Suppressor macrophage (primary cell): ENCODE results near the gene HSCB.
A peak's percentile ranks its signal among the peaks of the same experiment; 100 is the strongest.
"Not testable (repeated sequence)": the region's sequence is repeated elsewhere in the genome, so short reads cannot be mapped to it uniquely, and the experiment has no call there.

Experiments used
- DNase-seq, 4 experiments: peaks; one replicate each; pipeline ENCODE4 v3.0.0-alpha.2; 2020 to 2022
- total RNA-seq, 17 experiments: gene quantifications; one replicate each; lab custom pipeline; 2026; ENCODE audit warnings: mixed read lengths in 6 of 17, inconsistent platforms in 3 of 17; lab: John Stamatoyannopoulos, UW

HSCB gene, protein sequence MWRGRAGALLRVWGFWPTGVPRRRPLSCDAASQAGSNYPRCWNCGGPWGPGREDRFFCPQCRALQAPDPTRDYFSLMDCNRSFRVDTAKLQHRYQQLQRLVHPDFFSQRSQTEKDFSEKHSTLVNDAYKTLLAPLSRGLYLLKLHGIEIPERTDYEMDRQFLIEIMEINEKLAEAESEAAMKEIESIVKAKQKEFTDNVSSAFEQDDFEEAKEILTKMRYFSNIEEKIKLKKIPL
- total RNA-seq = 5.1 to 18.0 (median 7.1) reads per million in 17 experiments

DNA sequence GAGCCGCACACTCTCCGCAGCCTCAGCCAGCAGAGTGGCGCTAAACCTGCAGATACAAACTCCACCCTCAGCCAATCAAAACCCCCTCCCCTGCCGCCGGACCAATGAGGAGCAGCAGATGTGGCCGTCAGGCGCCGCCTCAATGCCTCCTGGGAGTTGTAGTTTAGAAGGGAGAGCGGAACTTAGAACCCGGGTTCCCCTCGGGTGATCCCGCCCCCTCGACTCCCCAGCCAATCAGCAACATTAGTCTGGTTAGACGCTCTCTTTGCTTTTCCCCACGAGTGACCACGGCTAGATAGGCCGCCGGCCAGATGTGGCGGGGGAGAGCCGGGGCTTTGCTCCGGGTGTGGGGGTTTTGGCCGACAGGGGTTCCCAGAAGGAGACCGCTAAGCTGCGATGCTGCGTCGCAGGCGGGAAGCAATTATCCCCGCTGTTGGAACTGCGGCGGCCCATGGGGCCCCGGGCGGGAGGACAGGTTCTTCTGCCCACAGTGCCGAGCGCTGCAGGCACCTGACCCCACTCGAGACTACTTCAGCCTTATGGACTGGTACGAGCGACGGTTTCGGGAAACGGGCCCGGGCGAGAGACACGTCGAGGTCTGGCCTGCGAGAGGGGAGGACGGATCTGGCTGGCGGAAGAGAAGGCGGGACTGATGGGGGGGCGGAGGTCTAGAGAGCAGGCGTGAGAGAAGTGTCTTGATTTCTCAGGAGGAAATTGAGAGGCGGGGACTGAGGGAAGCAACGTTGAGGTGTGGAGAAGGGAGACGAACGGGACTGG is at the start of gene HSCB, which contains the start of gene CHEK2:
Gene HSCB, plus strand, starts transcription at position 255 of the 777 bp plus-strand sequence. Its CDS starts 57 bp downstream, at position 312.
Gene CHEK2, minus strand, starts transcription at position 36 of the 777 bp plus-strand sequence. CDS start 7,099 bp downstream, outside the sequence.
- DNase-seq = peak; percentile 97 to 99 (median 98)

DNA sequence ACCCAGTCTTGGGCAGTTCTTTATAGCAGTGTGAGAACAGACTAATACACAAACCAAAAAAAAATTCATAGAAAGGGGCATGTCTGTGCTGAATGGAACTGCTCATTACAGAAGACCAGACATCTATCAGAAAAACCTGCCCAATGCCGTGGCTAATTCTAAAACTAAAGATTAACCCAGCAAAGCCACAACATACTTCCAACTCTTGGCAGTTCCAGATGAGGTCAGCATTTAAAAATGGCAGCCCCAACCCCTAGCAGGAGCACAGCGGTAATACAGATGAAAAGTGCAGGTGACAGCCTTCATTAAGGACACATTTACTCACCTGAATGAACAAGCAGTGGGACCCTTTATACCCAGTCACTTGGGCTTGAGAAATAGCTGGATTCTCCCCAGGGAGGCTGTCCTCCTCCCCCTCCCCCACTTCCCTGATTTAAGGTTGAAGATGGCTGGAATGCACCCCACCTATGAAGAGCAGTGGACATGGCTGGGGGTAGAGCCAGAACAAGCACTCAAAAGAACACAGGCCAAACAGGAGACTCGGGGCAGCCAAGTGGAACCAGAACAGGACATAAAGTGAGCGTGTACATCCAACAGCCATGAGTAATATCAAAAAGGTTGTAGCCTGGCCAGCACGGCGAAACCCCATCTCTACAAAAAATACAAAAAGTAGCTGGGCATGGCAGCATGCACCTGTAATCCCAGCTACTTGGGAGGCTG is 48.6 kb upstream of the HSCB start:
- not testable (repeated sequence) for DNase-seq

DNA sequence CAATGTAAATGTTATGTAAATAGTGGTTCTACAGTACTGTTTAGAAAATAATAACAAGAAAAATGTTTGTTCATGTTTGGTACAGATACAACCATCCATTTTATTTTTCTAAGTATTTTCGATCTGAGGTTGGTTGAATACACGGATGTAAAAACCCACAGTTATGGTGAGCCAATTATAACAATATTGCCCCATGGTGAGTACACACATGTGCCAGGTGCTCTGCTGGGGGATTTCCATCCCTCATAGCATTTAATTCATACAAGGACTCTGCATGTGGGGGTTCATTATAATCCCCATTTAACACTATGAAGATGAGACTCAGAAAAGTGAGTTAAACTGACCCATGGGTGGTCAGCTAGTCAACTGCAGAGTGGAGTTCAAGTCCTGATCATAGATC is 38.9 kb upstream of the HSCB start:
- DNase-seq = no peak

DNA sequence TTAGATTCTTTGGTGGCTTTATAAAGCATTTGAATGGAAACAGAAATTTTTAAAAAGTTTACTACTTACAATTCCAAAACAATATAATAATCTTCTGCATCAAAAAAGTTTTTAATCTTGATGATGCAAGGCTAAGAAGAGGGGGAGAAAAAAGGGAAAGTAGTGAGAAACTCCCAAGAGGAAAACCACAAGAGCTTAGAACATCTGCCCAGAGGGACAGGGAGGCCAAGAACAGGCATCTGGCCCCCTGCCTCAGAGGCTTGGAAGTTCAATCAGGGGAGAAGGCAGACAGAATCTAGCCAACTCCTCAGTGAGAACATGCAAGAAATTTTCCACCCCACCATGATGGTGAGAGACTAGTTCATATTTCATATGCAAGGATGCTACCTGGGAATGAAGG is 38.4 kb upstream of the HSCB start:
- DNase-seq = no peak

DNA sequence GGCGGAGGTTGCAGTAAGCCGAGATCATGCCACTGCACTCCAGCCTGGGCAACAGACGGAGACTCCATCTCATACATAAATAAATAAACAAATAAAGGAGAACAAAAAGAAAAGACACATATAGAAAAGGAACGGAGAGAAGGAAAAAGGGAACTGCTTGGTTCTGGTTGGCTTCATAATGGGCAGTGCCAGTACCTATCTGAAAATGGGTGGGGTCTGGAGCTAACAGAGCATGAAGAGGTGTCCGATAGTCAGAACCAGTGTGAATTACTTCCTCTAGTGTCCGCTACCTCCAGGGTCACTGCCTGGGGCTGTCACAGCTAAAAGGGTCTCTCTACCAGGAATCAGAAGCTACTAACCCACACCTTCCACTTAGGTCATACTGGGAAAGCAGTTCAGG is 35.0 kb upstream of the HSCB start:
- DNase-seq = no peak

DNA sequence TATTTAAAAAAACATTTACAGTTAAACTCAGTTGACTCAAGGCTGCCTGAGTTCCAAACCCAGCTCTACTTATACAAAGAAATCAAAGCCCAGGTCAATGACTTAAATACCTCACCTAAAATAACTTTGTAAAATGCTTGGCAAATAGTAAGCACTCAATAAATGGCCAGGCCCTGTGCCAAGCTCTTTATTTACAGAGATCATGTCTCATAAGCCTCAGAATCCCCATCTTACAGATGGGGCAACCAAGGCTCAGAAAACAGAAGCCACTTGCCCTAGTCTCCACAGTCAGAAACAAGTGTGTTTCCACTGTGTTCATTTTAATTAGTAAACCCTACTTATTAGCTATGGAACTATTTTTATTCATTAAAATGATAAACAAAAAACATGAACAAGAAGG is 31.7 kb upstream of the HSCB start:
- no peak for DNase-seq

DNA sequence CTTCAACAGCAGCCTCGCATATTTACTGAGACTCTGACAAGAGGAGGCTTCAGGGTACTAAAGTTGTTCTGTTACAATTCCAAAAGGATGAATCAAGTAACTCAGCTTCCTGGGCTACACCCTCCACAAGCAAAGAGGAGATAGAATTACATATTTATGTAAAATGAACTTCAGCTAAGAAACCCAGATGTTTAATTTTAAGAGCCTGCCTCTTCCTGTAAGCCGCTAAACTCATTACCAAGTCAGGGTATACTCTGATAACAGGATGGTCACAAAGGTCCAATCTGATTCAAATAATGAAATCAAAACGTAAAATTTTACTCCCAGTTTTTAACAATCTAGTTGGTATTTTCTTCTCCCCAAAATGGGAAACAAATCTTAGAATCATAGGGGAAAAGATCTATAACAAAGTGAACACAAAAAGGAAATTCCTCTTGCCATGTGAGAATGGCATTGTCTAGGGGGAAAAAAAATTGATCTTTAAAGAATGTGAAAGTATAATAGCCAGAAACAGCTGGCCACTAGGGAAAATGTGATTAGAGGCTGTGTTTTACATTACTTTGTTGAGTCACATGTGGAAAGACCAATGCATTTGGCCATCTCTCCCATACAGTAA is 31.2 kb upstream of the HSCB start:
- DNase-seq = no peak

DNA sequence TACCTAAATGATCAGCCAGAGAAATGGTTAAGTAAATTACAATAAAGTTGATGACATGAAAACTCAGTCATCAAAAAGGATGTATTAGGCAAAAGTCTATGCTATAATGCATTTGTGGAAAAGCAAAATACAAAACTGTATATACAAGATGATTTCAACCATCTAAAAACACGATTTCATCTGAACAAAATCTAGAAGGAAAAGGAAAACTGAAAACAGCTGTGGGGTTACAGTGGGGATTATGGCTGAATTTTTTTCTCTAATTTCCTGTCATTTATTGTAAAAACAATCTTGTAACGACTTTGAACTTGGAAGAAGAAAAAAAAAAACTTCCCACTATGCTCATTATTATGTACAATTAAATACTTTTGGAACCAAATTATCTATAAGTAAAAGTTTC is 30.5 kb upstream of the HSCB start:
- no peak for DNase-seq

DNA sequence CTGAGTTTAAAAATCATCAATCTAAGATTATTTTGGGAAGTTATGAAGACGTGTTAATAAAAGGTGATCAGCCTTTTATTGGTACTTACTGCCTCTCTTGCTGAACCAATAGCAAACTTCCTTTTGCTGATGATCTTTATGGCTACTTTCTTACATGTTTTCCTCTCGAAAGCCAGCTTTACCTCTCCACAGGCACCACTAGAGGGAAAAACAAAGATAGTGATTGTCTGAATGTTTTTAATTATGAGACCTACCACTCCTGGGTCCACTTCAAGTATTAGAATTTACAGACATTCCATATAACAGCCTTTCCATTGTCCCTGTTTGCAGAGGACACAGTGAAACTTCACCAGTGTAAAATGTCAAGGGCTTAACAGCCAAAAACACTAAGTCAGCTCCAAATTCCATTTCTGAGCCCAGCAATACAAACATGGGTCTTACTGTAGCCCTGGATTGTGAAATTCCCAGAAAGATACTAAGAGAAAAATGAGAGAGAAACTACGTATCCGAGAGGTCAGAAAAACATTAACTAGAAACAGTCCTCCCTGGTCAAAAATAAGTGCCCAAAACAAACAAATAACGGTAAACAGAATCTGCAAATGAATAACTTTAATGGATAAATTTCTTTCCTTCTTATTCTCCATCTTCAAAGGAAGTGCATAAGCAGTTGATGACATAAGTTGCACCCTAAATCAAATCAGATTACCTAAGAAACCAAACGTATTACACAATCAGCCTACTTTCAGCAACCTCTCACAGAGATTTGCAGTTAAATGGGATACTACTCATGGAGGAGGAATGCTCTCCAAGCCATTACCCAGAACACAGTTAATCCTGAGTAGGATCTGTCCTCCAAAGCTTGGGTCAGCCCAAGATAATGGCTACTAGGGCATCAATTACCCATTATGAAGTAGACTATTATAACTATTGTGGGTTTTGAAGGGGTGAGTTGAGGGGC is 29.7 kb upstream of the HSCB start:
- peak in 2 of 4 experiments; percentile 17 to 24 for DNase-seq

DNA sequence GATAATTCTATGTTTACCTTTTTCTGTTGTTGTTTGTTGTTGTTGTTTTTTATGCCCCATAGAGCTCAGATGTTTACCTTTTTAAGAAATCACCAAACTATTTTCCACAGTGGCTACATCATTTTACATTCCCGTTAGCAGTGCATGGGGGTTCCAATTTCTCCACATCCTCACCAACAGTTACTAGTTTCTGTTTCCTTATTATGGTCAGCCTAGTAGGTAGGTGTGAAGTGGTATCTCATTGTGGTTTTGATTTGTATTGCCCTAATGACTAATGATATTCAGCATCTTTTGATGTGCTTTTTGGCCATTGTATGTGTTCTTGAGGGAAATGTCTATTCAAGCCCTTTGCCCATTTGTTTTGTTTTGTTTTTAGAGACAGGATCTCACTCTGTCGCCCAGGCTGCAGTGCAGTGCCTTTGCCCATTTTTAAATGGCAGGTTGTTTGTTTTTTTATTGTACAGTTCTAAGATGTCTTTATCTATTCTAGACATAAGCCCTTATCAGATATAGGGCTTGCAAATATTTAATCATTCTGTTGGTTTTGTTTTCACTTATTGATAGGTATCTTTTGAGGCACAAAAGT is 27.7 kb upstream of the HSCB start:
- no peak for DNase-seq

DNA sequence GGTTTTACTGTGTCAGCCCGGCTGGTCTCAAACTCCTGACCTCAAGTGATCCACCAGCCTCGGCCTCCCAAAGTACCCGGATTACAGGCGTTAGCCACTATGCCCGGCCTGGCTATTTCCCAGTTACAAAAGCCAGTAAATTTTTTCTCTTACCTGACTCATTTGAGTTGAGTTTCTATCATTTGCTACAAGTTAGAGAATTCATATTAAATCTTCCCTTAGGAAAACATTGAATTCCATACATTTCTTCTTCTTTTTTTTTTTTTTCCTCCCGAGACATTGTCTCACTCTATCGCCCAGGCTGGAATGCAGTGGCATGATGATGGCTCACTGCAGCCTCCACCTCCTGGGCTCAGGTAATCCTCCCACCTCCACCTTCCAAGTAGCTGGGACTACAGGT is 26.2 kb upstream of the HSCB start:
- no peak for DNase-seq

DNA sequence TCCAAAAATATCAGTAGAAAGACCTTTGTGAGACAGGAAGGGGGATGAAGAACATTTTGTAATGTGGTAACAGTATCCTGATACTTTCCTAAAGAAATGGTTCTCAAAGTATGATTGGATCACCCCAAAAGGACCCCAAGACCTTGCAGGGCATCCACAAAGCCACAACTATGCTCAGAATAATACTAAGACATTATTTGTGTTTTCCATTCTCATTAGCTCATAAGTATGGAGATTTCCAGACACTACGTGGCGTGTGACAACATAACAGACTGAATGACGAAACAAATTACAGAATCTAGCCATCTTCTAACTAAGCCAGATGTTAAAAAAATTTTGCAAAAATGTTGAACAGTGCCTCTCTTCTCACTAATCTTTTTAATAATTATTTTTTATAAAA is 25.2 kb upstream of the HSCB start:
- no peak for DNase-seq

DNA sequence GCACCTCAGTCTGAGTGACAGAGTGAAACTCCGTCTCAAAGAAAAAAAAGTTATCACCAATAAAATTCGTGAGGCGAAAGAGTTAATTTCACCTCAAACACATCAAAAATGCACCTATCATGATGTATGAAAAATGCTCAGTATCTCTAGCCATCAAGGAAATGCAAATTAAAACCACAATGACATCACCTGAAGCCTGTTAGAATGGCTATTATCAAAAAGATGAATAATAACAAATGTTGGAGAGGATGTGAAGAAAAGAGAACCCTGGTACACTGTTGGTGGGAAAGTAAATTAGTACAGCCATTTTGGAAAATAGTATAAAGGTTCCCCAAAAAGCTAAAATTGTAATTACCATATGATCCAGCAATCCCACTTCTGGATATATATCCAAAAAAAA is 23.8 kb upstream of the HSCB start:
- DNase-seq = no peak

DNA sequence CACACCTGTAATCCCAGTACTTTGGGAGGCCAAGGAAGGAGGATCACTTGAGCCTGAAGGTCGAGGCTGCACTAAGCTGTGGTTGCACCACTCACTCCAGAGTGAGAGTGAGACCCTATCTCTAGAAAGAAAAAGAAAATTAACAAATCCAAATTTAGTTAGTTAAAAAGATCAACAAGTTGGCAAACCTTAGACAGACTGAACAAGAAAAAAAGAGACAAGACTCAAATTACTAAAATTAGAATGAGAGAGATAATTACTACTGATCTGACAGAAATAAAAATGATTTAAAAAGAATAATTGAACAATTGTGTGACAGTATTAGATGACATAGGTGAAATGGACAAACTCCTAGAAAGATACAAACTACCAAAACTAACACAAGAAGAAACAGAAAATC is 13.8 kb upstream of the HSCB start:
- no peak for DNase-seq

DNA sequence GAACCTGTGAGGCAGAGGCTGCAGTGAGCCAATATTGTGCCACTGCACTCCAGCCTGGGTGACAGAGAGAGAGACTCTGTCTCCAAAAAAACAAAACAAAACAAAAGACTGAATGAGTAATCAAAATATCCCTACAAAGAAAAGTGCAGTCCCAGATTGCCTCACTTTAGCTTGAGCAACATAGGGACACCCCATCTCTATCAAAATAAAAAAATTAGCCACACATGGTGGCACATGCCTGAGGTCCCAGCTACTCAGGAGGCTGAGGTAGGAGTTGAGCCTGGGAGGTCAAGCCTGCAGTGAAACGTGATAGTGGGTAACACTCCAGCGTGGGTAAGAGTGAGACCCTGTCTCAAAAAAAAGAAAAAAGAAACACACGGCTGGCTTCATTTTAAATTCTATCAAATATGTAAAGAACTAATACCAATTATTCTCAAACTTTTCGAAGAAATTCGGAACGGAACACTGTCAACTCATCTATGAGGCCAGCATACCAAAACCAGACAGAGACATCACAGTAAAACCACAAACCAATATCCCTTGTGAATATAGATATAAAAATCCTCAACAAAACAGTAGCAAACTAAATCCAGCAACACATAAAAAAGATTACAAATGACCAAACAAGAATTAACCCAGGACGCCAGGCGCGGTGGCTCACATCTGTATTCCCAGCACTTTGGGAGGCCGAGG is 13.1 kb upstream of the HSCB start:
- no peak for DNase-seq

DNA sequence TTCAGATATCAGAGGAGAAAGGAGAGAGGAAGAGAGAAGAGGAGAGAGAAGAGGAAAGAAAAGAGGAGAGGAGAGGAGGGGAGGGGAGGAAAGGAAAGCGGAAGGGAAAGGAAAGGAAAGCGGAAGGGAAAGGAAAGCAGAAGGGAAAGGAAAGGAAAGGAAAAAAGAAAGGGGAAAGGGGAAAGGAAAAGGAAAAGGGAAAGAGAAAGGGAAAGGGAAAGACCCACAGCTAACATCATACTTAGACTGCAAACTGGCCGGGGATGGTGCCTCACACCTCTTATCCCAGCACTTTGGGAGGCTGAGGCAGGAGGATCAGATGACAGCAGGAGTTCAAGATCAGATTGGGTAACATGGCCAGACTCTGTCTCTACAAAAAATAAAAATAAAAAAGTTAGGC is 11.7 kb upstream of the HSCB start:
- no peak for DNase-seq

DNA sequence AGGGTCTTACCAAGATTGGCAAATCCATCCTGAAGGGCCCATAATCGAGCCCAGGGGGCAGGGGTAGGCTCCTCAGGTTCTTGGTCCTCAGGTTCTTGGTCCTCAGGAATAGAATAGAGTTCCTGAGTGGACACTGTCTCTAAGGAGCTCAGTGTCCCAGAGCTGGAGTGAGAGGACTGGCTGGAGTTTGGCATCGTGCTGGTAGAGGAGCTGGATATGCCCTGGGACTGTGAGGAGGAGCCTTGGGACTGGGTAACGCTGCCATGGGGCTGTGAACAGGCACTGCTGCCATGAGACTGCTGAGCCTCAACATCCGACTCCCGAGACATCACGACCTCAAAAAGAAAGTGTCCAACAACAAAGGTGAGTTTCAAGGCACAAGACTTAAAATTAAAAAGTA is 7.4 kb upstream of the HSCB start:
- no peak for DNase-seq

DNA sequence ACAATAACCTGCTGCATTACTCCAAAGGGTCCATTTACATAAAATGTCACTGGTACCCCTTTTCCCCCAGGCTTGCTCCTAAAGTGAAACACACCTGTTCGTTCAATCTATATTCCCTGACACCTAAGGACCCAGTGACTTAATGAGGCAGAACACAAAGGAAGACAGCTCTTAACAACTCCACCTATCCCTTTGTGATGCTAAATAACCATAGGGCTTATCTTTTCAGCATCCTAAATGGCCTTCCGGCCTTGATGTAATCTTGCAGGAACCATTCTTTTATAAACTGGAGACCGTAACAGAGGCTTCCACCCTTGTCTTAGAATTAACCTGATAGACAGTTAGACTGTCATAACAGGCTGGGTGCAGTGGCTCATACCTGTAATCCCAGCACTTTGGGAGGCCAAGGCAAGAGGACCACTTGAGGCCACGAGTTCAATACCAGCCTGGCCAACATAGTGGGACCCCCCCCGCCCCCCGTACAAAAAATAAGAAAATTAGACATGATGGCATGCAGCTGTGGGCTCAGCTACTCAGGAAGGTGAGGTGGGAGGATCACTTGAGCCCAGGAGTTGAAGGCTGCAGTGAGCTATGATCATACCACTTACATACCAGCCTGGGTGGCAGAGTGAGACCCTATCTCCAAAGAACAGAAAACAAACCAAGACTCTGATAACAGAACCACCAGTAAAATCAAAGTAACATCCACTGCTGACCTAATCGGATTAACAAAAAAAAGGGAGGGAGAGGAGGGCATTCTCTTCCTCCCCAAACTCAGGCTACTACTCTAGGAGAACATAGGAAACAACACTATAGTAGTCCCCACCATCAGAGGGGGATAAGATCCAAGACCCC is 5.3 kb upstream of the HSCB start:
- no peak for DNase-seq

DNA sequence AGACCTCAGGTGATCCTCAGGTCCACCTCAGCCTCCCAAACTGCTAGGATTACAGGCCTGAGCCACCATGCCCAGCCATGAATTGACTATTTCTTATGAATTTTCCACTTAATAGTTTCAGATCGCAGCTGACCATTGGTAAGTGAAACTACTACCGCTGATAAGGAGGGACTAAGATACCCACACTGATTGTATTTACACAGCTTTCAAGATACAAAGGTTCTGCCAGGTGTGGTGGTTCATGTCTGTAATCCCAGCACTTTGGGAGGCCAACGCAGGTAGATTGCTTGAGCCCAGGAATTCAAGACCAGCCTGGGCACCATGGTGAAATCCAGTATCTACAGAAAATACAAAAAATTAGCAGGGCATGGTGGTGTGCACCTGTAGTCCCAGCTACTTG is 4.1 kb upstream of the HSCB start:
- no peak for DNase-seq

DNA sequence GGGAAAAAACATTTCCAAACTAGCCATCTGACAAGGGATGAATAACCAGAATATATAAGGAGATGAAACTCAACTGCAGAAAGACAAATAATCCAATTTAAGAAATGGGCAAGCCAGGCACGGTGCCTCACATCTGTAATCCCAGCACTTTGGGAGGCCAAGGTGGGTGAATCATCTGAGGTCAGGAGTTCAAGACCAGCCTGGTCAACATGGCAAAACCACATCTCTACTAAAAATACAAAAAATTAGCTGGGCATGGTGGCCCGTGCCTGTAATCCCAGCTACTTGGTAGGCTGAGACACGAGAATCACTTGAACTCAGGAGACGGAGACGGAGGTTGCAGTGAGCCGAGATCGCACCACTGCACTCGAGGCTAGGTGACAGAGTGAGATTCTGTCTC is 3.0 kb upstream of the HSCB start:
- DNase-seq = not testable (repeated sequence)
